Smooth muscle cell (in vitro differentiated cells): ENCODE results near the gene CTRL. TPM values are rescaled to one million over a fixed set of nuclear protein-coding genes. Genes with fewer than 3 reads are reported as not detected.

ENCODE experiments used
- DNase-seq: peaks from one replicate; lab custom pipeline; 2025; ENCODE audit not compliant: unreplicated experiment; lab: John Stamatoyannopoulos, UW
- H2AFZ ChIP-seq: fragments of 200-600 bp; sonication (generic); 2 replicates; pipeline ENCODE4 v1.6.0; 2016; ENCODE audit warnings: antibody characterized with exemption, low read depth, mild to moderate bottlenecking
- H3F3A ChIP-seq: fragments of 200-600 bp; sonication (generic); 2 replicates; pipeline ENCODE4 v1.6.0; 2017; ENCODE audit warnings: antibody characterized with exemption, low read depth
- H3K27ac ChIP-seq: fragments of 200-600 bp; sonication (generic); 2 replicates; pipeline ENCODE4 v1.5.1; 2016; ENCODE audit warnings: low read depth, mild to moderate bottlenecking
- H3K27me3 ChIP-seq: fragments of 200-600 bp; sonication (generic); 2 replicates; pipeline ENCODE4 v1.6.1; 2016; ENCODE audit warnings: low read depth, mild to moderate bottlenecking
- H3K36me3 ChIP-seq: fragments of 200-600 bp; sonication (generic); 2 replicates; pipeline ENCODE4 v1.5.1; 2016; ENCODE audit warnings: low read depth
- H3K4me1 ChIP-seq: fragments of 200-600 bp; sonication (generic); 2 replicates; pipeline ENCODE4 v1.5.1; 2016; ENCODE audit warnings: low read depth
- H3K4me2 ChIP-seq: fragments of 200-600 bp; sonication (generic); 2 replicates; pipeline ENCODE4 v1.6.0; 2016; ENCODE audit warnings: mild to moderate bottlenecking
- H3K4me3 ChIP-seq: fragments of 200-600 bp; sonication (generic); 2 replicates; pipeline ENCODE4 v1.5.1; 2016; ENCODE audit warnings: mild to moderate bottlenecking
- H3K79me2 ChIP-seq: fragments of 200-600 bp; sonication (generic); 2 replicates; pipeline ENCODE4 v1.6.0; 2016; ENCODE audit warnings: low read depth, mild to moderate bottlenecking
- H3K9ac ChIP-seq: fragments of 200-600 bp; sonication (generic); 2 replicates; pipeline ENCODE4 v1.6.0; 2016; ENCODE audit warnings: low read depth
- H3K9me3 ChIP-seq: fragments of 200-600 bp; sonication (generic); replicated peaks from 2 replicates; pipeline ENCODE4 v1.5.1; 2016; ENCODE audit warnings: low read depth
- H4K20me1 ChIP-seq: fragments of 200-600 bp; sonication (generic); 2 replicates; pipeline ENCODE4 v1.6.0; 2016; ENCODE audit warnings: low read depth
- WGBS: methylation state at CpG from one replicate; pipeline ENCODE4 v1.1.7; 2016; ENCODE audit warnings: low lambda C conversion rate; 5-methylcytosine and 5-hydroxymethylcytosine counted together
- polyA plus RNA-seq: library from polyadenylated mRNA; unstranded; fragments of >200 nt; fragmentation: Nextera tagmentation; extraction: Ambion mirVana; gene quantifications from 2 replicates; pipeline ENCODE4 v1.2.1, GENCODE V29; 2016
- total RNA-seq: library from RNA; depleted of rRNA; stranded (reverse); fragments of >200 nt; gene quantifications from 2 replicates; pipeline ENCODE4 v1.2.3, GENCODE V29; 2014
- TF ChIP-seq, protein P1 (sequence below): fragments of 200-600 bp; sonication (generic); IDR thresholded peaks from 2 replicates; pipeline ENCODE4 v1.5.1; 2017; ENCODE audit warnings: borderline replicate concordance, mild to moderate bottlenecking, antibody characterized with exemption; ENCODE audit not compliant: insufficient read depth, poor library complexity, severe bottlenecking

CTRL gene
- total and polyA plus RNA-seq, 2 experiments from 2014 or later, result 0.90 to 14.8 TPM

DNA sequence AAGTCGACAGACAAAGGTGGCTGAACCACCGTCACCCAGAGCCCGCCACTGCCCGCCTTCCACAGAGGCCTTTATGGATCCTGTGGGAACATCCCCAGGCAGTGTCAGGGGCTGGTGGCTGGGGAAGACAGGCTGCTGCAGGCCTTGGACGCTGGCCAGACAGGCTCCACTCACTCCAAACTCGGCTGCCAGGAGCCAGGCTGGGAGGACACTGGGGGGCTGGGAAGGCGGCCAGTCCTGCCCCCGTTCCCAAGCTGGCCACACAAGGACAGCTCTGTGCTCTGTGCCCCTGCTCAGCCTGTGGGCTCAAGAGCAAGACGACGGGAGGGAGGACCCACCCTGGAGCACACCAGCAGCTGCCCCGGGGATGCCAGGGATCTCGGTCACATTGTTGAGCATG lies 19.8 kb upstream of the CTRL start:
- Histone ChIP-seq H3K4me2 (no peak overlapping the region), H3K9ac (no peak overlapping the region), H3K79me2 (peaks cover 9% of the 10 kb centered on the region), H3K27ac (no peak overlapping the region), H3F3A (no peaks in the 10 kb centered on the region), H3K36me3 (no peaks in the 10 kb centered on the region), H3K9me3 (no peaks in the 10 kb centered on the region), H3K4me3 (no peak overlapping the region), H4K20me1 (peaks cover 100% of the 10 kb centered on the region), H3K4me1 (no peaks in the 10 kb centered on the region), H3K27me3 (no peaks in the 10 kb centered on the region), H2AFZ (no peak overlapping the region)
- no peak for DNase-seq
- 95% methylated on average over 12 of the region's 12 CpGs for WGBS
- TF ChIP-seq, protein P1, sequence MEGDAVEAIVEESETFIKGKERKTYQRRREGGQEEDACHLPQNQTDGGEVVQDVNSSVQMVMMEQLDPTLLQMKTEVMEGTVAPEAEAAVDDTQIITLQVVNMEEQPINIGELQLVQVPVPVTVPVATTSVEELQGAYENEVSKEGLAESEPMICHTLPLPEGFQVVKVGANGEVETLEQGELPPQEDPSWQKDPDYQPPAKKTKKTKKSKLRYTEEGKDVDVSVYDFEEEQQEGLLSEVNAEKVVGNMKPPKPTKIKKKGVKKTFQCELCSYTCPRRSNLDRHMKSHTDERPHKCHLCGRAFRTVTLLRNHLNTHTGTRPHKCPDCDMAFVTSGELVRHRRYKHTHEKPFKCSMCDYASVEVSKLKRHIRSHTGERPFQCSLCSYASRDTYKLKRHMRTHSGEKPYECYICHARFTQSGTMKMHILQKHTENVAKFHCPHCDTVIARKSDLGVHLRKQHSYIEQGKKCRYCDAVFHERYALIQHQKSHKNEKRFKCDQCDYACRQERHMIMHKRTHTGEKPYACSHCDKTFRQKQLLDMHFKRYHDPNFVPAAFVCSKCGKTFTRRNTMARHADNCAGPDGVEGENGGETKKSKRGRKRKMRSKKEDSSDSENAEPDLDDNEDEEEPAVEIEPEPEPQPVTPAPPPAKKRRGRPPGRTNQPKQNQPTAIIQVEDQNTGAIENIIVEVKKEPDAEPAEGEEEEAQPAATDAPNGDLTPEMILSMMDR, result no peak

DNA sequence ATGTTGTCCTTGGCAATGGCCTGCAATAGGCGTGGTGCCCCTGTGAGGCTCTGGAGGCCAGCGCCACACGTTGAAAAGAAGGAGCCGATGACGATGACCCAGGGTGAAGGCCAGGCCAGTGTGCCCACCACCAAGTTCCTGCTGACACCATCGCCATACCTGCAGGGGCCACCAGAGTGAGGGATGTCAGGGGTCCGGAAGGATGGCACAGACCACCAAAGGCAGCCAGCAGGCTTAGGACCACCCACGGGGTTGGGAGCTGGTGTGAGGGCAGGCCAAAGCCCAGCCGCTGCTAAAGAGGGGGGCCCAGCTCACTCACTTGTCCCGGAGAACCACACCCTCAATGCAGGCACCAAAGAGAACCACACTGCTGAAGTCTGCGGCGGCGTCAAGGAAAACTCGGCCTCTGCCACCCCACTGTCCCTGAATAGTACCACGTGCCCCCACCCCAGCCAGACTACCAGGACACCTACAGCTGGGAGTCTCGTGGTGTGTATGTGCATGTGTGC lies 18.7 kb upstream of the CTRL start:
- Histone ChIP-seq H3K9ac (no peak overlapping the region), H3K4me1 (no peaks in the 10 kb centered on the region), H2AFZ (no peak overlapping the region), H3K9me3 (no peaks in the 10 kb centered on the region), H3K79me2 (peaks cover 6% of the 10 kb centered on the region), H3K36me3 (no peaks in the 10 kb centered on the region), H4K20me1 (peaks cover 100% of the 10 kb centered on the region), H3F3A (peaks cover 6% of the 10 kb centered on the region), H3K4me3 (no peak overlapping the region), H3K4me2 (no peak overlapping the region), H3K27me3 (no peaks in the 10 kb centered on the region), H3K27ac (no peak overlapping the region)
- no peak for DNase-seq
- TF ChIP-seq, protein P1, result no peak
- 96% methylated on average over 16 of the region's 16 CpGs for WGBS

DNA sequence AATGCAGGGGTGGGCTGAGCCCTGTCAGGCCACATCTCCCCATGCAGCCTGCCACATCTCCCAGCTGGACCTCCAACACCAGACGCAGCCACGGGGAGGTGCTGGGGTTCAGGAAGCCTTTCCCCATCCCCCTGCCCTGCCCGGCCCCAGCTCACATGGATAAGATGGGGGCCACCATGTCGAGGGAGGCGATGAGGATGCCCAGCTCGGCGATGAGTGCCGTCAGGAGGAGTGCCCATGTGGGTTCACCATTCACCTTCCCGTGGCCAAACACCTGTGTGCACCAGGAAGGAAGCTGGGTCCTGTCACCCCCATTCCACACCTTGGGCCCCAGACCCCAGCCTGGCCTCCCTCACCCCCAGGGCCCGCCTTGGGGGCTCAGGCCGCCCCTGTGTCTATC lies 18.0 kb upstream of the CTRL start:
- no peaks in the 10 kb centered on the region for H3K9me3 ChIP-seq
- 97% methylated on average over 10 of the region's 11 CpGs for WGBS
- peaks cover 6% of the 10 kb centered on the region for H3K79me2 ChIP-seq
- peaks cover 100% of the 10 kb centered on the region for H4K20me1 ChIP-seq
- no peak overlapping the region for H3K4me3 ChIP-seq
- no peaks in the 10 kb centered on the region for H3K27me3 ChIP-seq
- H3K36me3 ChIP-seq, result no peaks in the 10 kb centered on the region
- TF ChIP-seq, protein P1, result no peak
- H2AFZ ChIP-seq, result no peak overlapping the region
- no peak overlapping the region for H3K9ac ChIP-seq
- no peak overlapping the region for H3K4me2 ChIP-seq
- no peak overlapping the region for H3K27ac ChIP-seq
- peaks cover 7% of the 10 kb centered on the region for H3F3A ChIP-seq
- DNase-seq, result no peak
- no peaks in the 10 kb centered on the region for H3K4me1 ChIP-seq

DNA sequence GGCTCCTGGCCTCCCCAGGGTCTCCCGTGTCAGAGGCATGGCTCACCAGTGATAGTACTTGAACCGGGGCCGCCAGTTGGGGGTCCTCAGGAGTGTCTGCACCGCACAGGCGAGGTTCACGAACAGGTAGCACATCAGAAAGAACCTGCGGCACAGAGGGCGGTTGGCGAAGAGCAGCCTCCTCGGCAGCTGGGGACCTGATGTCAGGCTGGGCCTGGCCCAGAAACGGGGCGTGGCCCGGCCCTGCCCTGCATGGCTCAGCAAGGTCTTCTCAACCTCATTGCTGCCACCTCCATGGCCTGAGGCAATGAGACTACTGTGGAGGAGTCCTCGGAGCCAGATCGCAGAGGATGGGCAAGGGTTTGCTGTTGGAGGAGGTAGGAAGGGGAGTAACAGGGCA lies 16.4 kb upstream of the CTRL start:
- peaks cover 100% of the 10 kb centered on the region for H4K20me1 ChIP-seq
- H3K4me3 ChIP-seq, result no peak overlapping the region
- H3K9me3 ChIP-seq, result no peaks in the 10 kb centered on the region
- TF ChIP-seq, protein P1, result no peak
- H3K79me2 ChIP-seq, result no peaks in the 10 kb centered on the region
- H3K27me3 ChIP-seq, result no peaks in the 10 kb centered on the region
- no peak overlapping the region for H2AFZ ChIP-seq
- no peak overlapping the region for H3K4me2 ChIP-seq
- no peaks in the 10 kb centered on the region for H3K36me3 ChIP-seq
- WGBS, result 95% methylated on average over 15 of the region's 15 CpGs
- H3F3A ChIP-seq, result peaks cover 16% of the 10 kb centered on the region
- DNase-seq, result no peak
- no peak overlapping the region for H3K9ac ChIP-seq
- H3K27ac ChIP-seq, result no peak overlapping the region
- H3K4me1 ChIP-seq, result no peaks in the 10 kb centered on the region
